Neural progenitor cell (in vitro differentiated cells): ENCODE measurements around the gene LRP1B.

Experiments used
- EZH2 ChIP-seq: fragments of 200-600 bp; sonication (generic); IDR thresholded peaks from 2 replicates; pipeline ENCODE4 v1.6.1; 2017; ENCODE audit warnings: antibody characterized with exemption, mild to moderate bottlenecking, moderate library complexity
- EZH2phosphoT487 ChIP-seq: fragments of 200-600 bp; sonication (generic); IDR thresholded peaks from 2 replicates; pipeline ENCODE4 v1.6.1; 2017; ENCODE audit warnings: antibody characterized with exemption
- TF ChIP-seq, protein P1 (sequence below): fragments of 200-600 bp; sonication (generic); IDR thresholded peaks from 2 replicates; pipeline ENCODE4 v1.5.1; 2017; ENCODE audit warnings: antibody characterized with exemption, mild to moderate bottlenecking

DNA sequence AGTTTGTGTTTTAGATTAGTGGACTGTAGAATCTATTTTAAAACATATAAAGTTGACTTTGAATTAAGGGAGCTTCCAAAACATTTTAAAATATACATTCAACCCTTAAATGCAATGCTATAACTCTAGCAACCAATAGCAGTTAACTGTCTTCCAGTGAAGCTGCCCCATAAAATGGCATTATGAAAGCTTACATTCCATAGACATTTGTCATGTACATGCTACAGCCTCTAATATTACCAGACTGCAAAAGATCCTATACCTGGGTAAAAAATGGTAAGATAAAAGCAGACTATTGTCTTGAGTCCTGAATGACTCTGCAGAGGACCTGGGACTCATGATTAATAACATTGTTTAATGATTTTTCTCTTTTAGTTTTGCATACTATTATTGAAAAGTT lies 489.4 kb downstream of the LRP1B start:
- TF ChIP-seq EZH2phosphoT487: no peak
- TF ChIP-seq, protein P1, sequence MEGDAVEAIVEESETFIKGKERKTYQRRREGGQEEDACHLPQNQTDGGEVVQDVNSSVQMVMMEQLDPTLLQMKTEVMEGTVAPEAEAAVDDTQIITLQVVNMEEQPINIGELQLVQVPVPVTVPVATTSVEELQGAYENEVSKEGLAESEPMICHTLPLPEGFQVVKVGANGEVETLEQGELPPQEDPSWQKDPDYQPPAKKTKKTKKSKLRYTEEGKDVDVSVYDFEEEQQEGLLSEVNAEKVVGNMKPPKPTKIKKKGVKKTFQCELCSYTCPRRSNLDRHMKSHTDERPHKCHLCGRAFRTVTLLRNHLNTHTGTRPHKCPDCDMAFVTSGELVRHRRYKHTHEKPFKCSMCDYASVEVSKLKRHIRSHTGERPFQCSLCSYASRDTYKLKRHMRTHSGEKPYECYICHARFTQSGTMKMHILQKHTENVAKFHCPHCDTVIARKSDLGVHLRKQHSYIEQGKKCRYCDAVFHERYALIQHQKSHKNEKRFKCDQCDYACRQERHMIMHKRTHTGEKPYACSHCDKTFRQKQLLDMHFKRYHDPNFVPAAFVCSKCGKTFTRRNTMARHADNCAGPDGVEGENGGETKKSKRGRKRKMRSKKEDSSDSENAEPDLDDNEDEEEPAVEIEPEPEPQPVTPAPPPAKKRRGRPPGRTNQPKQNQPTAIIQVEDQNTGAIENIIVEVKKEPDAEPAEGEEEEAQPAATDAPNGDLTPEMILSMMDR: no peak
- no peak for TF ChIP-seq EZH2
